ENCODE data around the gene LIMK2.
"Not testable (repeated sequence)": the region's sequence is repeated elsewhere in the genome, so short reads cannot be mapped to it uniquely, and the experiment has no call there.

The LIMK2 gene

GRCh38 chr22:31244943-31245451, 32.9 kb downstream of the LIMK2 start:
- FAIRE-seq = no peak

- not testable (repeated sequence) for FAIRE-seq
Observed at GRCh38 chr22:31245998-31246397, 33.9 kb downstream of the LIMK2 start.

- no peak for FAIRE-seq
Observed at GRCh38 chr22:31246687-31247086, 34.6 kb downstream of the LIMK2 start.

- FAIRE-seq = no peak
Observed at GRCh38 chr22:31247726-31248125, 35.6 kb downstream of the LIMK2 start.

- no peak for FAIRE-seq
Observed at GRCh38 chr22:31248138-31248745, 36.1 kb downstream of the LIMK2 start.

GRCh38 chr22:31248965-31249958, 37.2 kb downstream of the LIMK2 start:
- FAIRE-seq = no peak

- no peak for FAIRE-seq
Observed at GRCh38 chr22:31250740-31251600, 38.9 kb downstream of the LIMK2 start.

- no peak for FAIRE-seq
Observed at GRCh38 chr22:31253949-31254348, 41.9 kb downstream of the LIMK2 start.

GRCh38 chr22:31259798-31260473, 47.8 kb downstream of the LIMK2 start:
- FAIRE-seq = no peak

- FAIRE-seq = no peak
Observed at GRCh38 chr22:31260474-31260856, 48.4 kb downstream of the LIMK2 start.

- FAIRE-seq = no peak
Observed at GRCh38 chr22:31262312-31263133, 50.4 kb downstream of the LIMK2 start.

GRCh38 chr22:31263896-31264640, 52.0 kb downstream of the LIMK2 start:
- FAIRE-seq = no peak

- FAIRE-seq = no peak
Observed at GRCh38 chr22:31268281-31268680, 56.2 kb downstream of the LIMK2 start.

GRCh38 chr22:31269892-31270579, 57.9 kb downstream of the LIMK2 start:
- FAIRE-seq = no peak

- FAIRE-seq = no peak
Observed at GRCh38 chr22:31271026-31271425, 58.9 kb downstream of the LIMK2 start.

- no peak for FAIRE-seq
Observed at GRCh38 chr22:31271485-31271884, 59.4 kb downstream of the LIMK2 start.

GRCh38 chr22:31272522-31273446, 60.7 kb downstream of the LIMK2 start:
- FAIRE-seq = no peak

- FAIRE-seq = no peak
Observed at GRCh38 chr22:31274017-31274416, 61.9 kb downstream of the LIMK2 start.

GRCh38 chr22:31275018-31275417, 62.9 kb downstream of the LIMK2 start:
- no peak for FAIRE-seq

Data from A204.1 (cell line).